GM12892 (cell line): Measurements from ENCODE around the gene FPR2.
"Not testable (repeated sequence)": the region's sequence is repeated elsewhere in the genome, so short reads cannot be mapped to it uniquely, and the experiment has no call there.

ENCODE experiments used
- DNase-seq: peaks from one replicate; pipeline ENCODE4 v3.0.0; 2011; ENCODE audit not compliant: insufficient read length
- FAIRE-seq: peaks from 2 replicates; lab custom pipeline; 2011; peaks lifted over from hg19 to GRCh38; lab: Jason Lieb, UNC
- POLR2A ChIP-seq: IDR thresholded peaks from 2 replicates; pipeline ENCODE4 v1.6.1; 2011; ENCODE audit warnings: low read depth, low read length, control low read depth
- POLR2AphosphoS5 ChIP-seq: IDR thresholded peaks from 2 replicates; pipeline ENCODE4 v1.6.1; 2011; ENCODE audit warnings: low read depth, low read length, control low read depth
- TAF1 ChIP-seq: IDR thresholded peaks from 2 replicates; pipeline ENCODE4 v1.6.1; 2011; ENCODE audit warnings: low read depth, mild to moderate bottlenecking, control low read depth, low read length, borderline replicate concordance

FPR2 gene

GRCh38 chr19:51727349-51727880, 33.6 kb upstream of the FPR2 start:
- DNase-seq (no peak), FAIRE-seq (no peak)
- TF ChIP-seq POLR2AphosphoS5 (no peak), POLR2A (no peak), TAF1 (no peak)

- DNase-seq: no peak
- no peak for TF ChIP-seq TAF1
- TF ChIP-seq POLR2AphosphoS5: no peak
- TF ChIP-seq POLR2A: no peak
- no peak for FAIRE-seq
Observed at GRCh38 chr19:51729781-51730180, 31.2 kb upstream of the FPR2 start.

GRCh38 chr19:51733742-51734522, 27.0 kb upstream of the FPR2 start:
- TF ChIP-seq POLR2AphosphoS5: no peak
- TF ChIP-seq POLR2A: no peak
- no peak for TF ChIP-seq TAF1
- DNase-seq (no peak), FAIRE-seq (no peak)

GRCh38 chr19:51735759-51736449, 25.1 kb upstream of the FPR2 start:
- TF ChIP-seq POLR2AphosphoS5 (no peak), POLR2A (no peak), TAF1 (no peak)
- no peak for DNase-seq
- no peak for FAIRE-seq

- TF ChIP-seq TAF1 (no peak), POLR2A (no peak), POLR2AphosphoS5 (no peak)
- DNase-seq: no peak
- no peak for FAIRE-seq
Observed at GRCh38 chr19:51737389-51737788, 23.6 kb upstream of the FPR2 start.

GRCh38 chr19:51737924-51738323, 23.1 kb upstream of the FPR2 start:
- FAIRE-seq: no peak
- no peak for TF ChIP-seq POLR2AphosphoS5
- no peak for DNase-seq

GRCh38 chr19:51738523-51738922, 22.5 kb upstream of the FPR2 start:
- FAIRE-seq: not testable (repeated sequence)

GRCh38 chr19:51739466-51740213, 21.3 kb upstream of the FPR2 start:
- TF ChIP-seq POLR2AphosphoS5 (no peak), POLR2A (no peak), TAF1 (no peak)
- no peak for FAIRE-seq
- DNase-seq: no peak

More at GRCh38 chr19:51738523-51738922, 22.5 kb upstream of the FPR2 start:
- not testable (repeated sequence) for DNase-seq

- no peak for DNase-seq
- no peak for FAIRE-seq
- no peak for TF ChIP-seq TAF1
- TF ChIP-seq POLR2AphosphoS5: no peak
- no peak for TF ChIP-seq POLR2A
Observed at GRCh38 chr19:51740356-51740755, 20.6 kb upstream of the FPR2 start.

- FAIRE-seq (no peak), DNase-seq (no peak)
- no peak for TF ChIP-seq POLR2A
- TF ChIP-seq TAF1: no peak
- no peak for TF ChIP-seq POLR2AphosphoS5
Observed at GRCh38 chr19:51742789-51743188, 18.2 kb upstream of the FPR2 start.

- FAIRE-seq (no peak), DNase-seq (no peak)
- no peak for TF ChIP-seq TAF1
- no peak for TF ChIP-seq POLR2A
- TF ChIP-seq POLR2AphosphoS5: no peak
Observed at GRCh38 chr19:51743405-51743804, 17.6 kb upstream of the FPR2 start.

GRCh38 chr19:51746731-51747130, 14.2 kb upstream of the FPR2 start:
- DNase-seq (no peak), FAIRE-seq (no peak)
- no peak for TF ChIP-seq TAF1
- TF ChIP-seq POLR2AphosphoS5: no peak
- TF ChIP-seq POLR2A: no peak
